OCI-LY1 (cell line): ENCODE data around the gene IKZF1.

Source experiments
- H2AFZ ChIP-seq: fragments of 200-600 bp; sonication (generic), shearing (Covaris generic); 2 replicates; pipeline ENCODE4 v1.6.0; 2014; ENCODE audit warnings: antibody characterized with exemption, mild to moderate bottlenecking, low read length
- H3F3A ChIP-seq: fragments of 200-600 bp; sonication (generic), shearing (Covaris generic); 2 replicates; pipeline ENCODE4 v1.6.0; 2014; ENCODE audit warnings: mild to moderate bottlenecking, antibody characterized with exemption, low read length, moderate library complexity; ENCODE audit not compliant: insufficient read depth
- H3K27ac ChIP-seq: fragments of 200-600 bp; sonication (generic); 2 replicates; pipeline ENCODE4 v1.5.1; 2014; ENCODE audit warnings: low read length, mixed run types, mild to moderate bottlenecking, low read depth; ENCODE audit not compliant: poor library complexity, severe bottlenecking
- H3K27me3 ChIP-seq: fragments of 200-600 bp; sonication (generic); 2 replicates; pipeline ENCODE4 v1.6.0; 2014; ENCODE audit warnings: antibody characterized with exemption, mild to moderate bottlenecking, low read length, moderate library complexity; ENCODE audit not compliant: insufficient read depth
- H3K36me3 ChIP-seq: fragments of 200-600 bp; sonication (generic); 2 replicates; pipeline ENCODE4 v1.6.1; 2014; ENCODE audit warnings: mild to moderate bottlenecking, antibody characterized with exemption, low read length, moderate library complexity, mixed read lengths; ENCODE audit not compliant: insufficient read depth
- H3K4me1 ChIP-seq: fragments of 200-600 bp; sonication (generic); 2 replicates; pipeline ENCODE4 v1.5.1; 2014; ENCODE audit warnings: mild to moderate bottlenecking, low read length, moderate library complexity; ENCODE audit not compliant: insufficient read depth, severe bottlenecking
- H3K4me2 ChIP-seq: fragments of 200-600 bp; sonication (generic), shearing (Covaris generic); 2 replicates; pipeline ENCODE4 v1.6.1; 2014; ENCODE audit warnings: low read length
- H3K4me3 ChIP-seq: fragments of 200-600 bp; sonication (generic); 2 replicates; pipeline ENCODE4 v1.5.1; 2014; ENCODE audit warnings: low read length, low read depth, mild to moderate bottlenecking, mixed read lengths; ENCODE audit not compliant: poor library complexity, severe bottlenecking
- H3K79me2 ChIP-seq: fragments of 200-600 bp; shearing (Covaris generic); 2 replicates; pipeline ENCODE4 v1.6.1; 2016; ENCODE audit warnings: mixed run types, low read length, mixed read lengths; ENCODE audit not compliant: insufficient read depth
- H3K9ac ChIP-seq: fragments of 200-600 bp; sonication (generic), shearing (Covaris generic); 2 replicates; pipeline ENCODE4 v1.6.1; 2014; ENCODE audit warnings: mild to moderate bottlenecking, low read length, mixed read lengths
- H3K9me2 ChIP-seq: fragments of 200-600 bp; sonication (generic), shearing (Covaris generic); 2 replicates; pipeline ENCODE4 v1.6.1; 2014; ENCODE audit warnings: low read depth, mild to moderate bottlenecking, low read length, mixed read lengths
- H3K9me3 ChIP-seq: fragments of 200-600 bp; shearing (Covaris generic); 2 replicates; pipeline ENCODE4 v1.6.1; 2014; ENCODE audit warnings: low read length, mixed read lengths
- H4K20me1 ChIP-seq: fragments of 200-600 bp; sonication (generic), shearing (Covaris generic); 2 replicates; pipeline ENCODE4 v1.6.0; 2016; ENCODE audit warnings: mild to moderate bottlenecking, low read length; ENCODE audit not compliant: insufficient read depth
- CTCF ChIP-seq: fragments of 200-600 bp; sonication (generic), shearing (Covaris generic); IDR thresholded peaks from 2 replicates; pipeline ENCODE4 v1.5.1; 2017; ENCODE audit warnings: mild to moderate bottlenecking, antibody characterized with exemption, low read length, moderate library complexity, mixed read lengths
- EZH2 ChIP-seq: fragments of 200-600 bp; sonication (generic), shearing (Covaris generic); IDR thresholded peaks from 2 replicates; pipeline ENCODE4 v1.8.0; 2017; ENCODE audit warnings: borderline replicate concordance, mixed run types, mild to moderate bottlenecking, antibody characterized with exemption, low read length, moderate library complexity, mixed read lengths

The IKZF1 gene

GRCh38 chr7:50412973-50413372 lies 108.5 kb downstream of the IKZF1 start:
- H3K4me2 ChIP-seq = peak overlapping the region; percentile 20; the same call in 1 of the 2 replicates
- peaks cover 63% of the 10 kb centered on the region for H3K4me1 ChIP-seq
- no peaks in the 10 kb centered on the region for H3K36me3 ChIP-seq
- H3K79me2 ChIP-seq = no peaks in the 10 kb centered on the region
- H3K9me3 ChIP-seq = no peaks in the 10 kb centered on the region
- no peak for TF ChIP-seq CTCF
- TF ChIP-seq EZH2 = no peak
- H3K27ac ChIP-seq = peak overlapping the region; percentile 74
- H3K9me2 ChIP-seq = no peaks in the 10 kb centered on the region
- no peaks in the 10 kb centered on the region; the same call in 1 of the 2 replicates for H3F3A ChIP-seq
- H3K4me3 ChIP-seq = no peak overlapping the region
- no peaks in the 10 kb centered on the region for H4K20me1 ChIP-seq
- no peak overlapping the region for H2AFZ ChIP-seq
- H3K27me3 ChIP-seq = no peaks in the 10 kb centered on the region
- peak overlapping the region; percentile 11; the same call in 1 of the 2 replicates for H3K9ac ChIP-seq

GRCh38 chr7:50413561-50413960 lies 109.0 kb downstream of the IKZF1 start:
- no peaks in the 10 kb centered on the region for H3K79me2 ChIP-seq
- no peak overlapping the region for H3K4me2 ChIP-seq
- H3K9me3 ChIP-seq = no peaks in the 10 kb centered on the region
- H3K36me3 ChIP-seq = no peaks in the 10 kb centered on the region
- H3K9ac ChIP-seq = no peak overlapping the region
- no peak overlapping the region for H2AFZ ChIP-seq
- no peak for TF ChIP-seq CTCF
- H4K20me1 ChIP-seq = no peaks in the 10 kb centered on the region
- peaks cover 63% of the 10 kb centered on the region for H3K4me1 ChIP-seq
- no peaks in the 10 kb centered on the region for H3K27me3 ChIP-seq
- no peaks in the 10 kb centered on the region for H3K9me2 ChIP-seq
- no peaks in the 10 kb centered on the region; the same call in 1 of the 2 replicates for H3F3A ChIP-seq
- H3K4me3 ChIP-seq = no peak overlapping the region
- H3K27ac ChIP-seq = peak overlapping the region; percentile 74

- Histone ChIP-seq H2AFZ (no peak overlapping the region), H3K9me2 (no peaks in the 10 kb centered on the region), H3K4me1 (peaks cover 44% of the 10 kb centered on the region), H3F3A (no peaks in the 10 kb centered on the region; the same call in 1 of the 2 replicates), H3K9ac (no peak overlapping the region), H3K4me3 (no peak overlapping the region), H3K79me2 (no peaks in the 10 kb centered on the region), H3K27me3 (no peaks in the 10 kb centered on the region), H3K4me2 (peak overlapping the region; percentile 51), H3K9me3 (no peaks in the 10 kb centered on the region), H3K27ac (no peak overlapping the region), H3K36me3 (no peaks in the 10 kb centered on the region), H4K20me1 (no peaks in the 10 kb centered on the region)
- no peak for TF ChIP-seq CTCF
- TF ChIP-seq EZH2 = no peak
These were observed 111.4 kb downstream of the IKZF1 start for GRCh38 chr7:50415844-50416364.
